ENCODE measurements around the gene HDAC1. TPM values are rescaled to one million over a fixed set of nuclear protein-coding genes. Genes with fewer than 3 reads are reported as not detected.

Gene HDAC1
- total and polyA plus RNA-seq, 11 donors, result 20.0 to 46.6 (median 29.3) TPM

- DNase-seq (no peak), ATAC-seq (no peak)
- Histone ChIP-seq H3K4me3 (no peak overlapping the region), H3K9me3 (no peaks in the 10 kb centered on the region), H3K4me1 (peaks cover 3 to 47% (median 30%) of the 10 kb centered on the region in 12 donors), H3K27me3 (no peaks in the 10 kb centered on the region), H3K27ac (no peak overlapping the region), H3K36me3 (peaks cover 0 to 3% (median 0%) of the 10 kb centered on the region in 9 donors)
- intact Hi-C loops (cut with DNase I), result no loop called here
- WGBS, 4 donors, result 65 to 76% (median 71%) methylated on average over 6 of the region's 6 CpGs
- TF ChIP-seq POLR2A (IDR thresholded peaks at IDR 0.05), result no peak
- no peak for TF ChIP-seq CTCF (IDR thresholded peaks at IDR 0.05)
Observed at GRCh38 chr1:32357614-32358013, 65.7 kb downstream of the HDAC1 start.

- Histone ChIP-seq H3K27me3 (no peaks in the 10 kb centered on the region), H3K4me3 (no peak overlapping the region), H3K27ac (no peak overlapping the region), H3K36me3 (peaks cover 0 to 7% (median 3%) of the 10 kb centered on the region in 9 donors), H3K9me3 (no peaks in the 10 kb centered on the region), H3K4me1 (peaks cover 3 to 44% (median 24%) of the 10 kb centered on the region in 12 donors)
- ATAC-seq (no peak), DNase-seq (no peak)
- intact Hi-C loops (cut with DNase I), result no loop called here
- 83 to 90% (median 88%) methylated on average over 3 of the region's 3 CpGs for WGBS, 4 donors
- TF ChIP-seq CTCF (IDR thresholded peaks at IDR 0.05) (no peak), POLR2A (IDR thresholded peaks at IDR 0.05) (no peak)
Observed at GRCh38 chr1:32358435-32358834, 66.6 kb downstream of the HDAC1 start.

GRCh38 chr1:32361308-32361673 lies 69.4 kb downstream of the HDAC1 start:
- Histone ChIP-seq H3K27ac (peak overlapping the region in 2 of 12 donors; percentile 30 to 53), H3K4me1 (peaks cover 3 to 29% (median 15%) of the 10 kb centered on the region in 12 donors), H3K36me3 (peaks cover 0 to 35% (median 28%) of the 10 kb centered on the region in 9 donors), H3K9me3 (no peaks in the 10 kb centered on the region), H3K27me3 (no peaks in the 10 kb centered on the region), H3K4me3 (peak overlapping the region in 11 of 12 donors; percentile 10 to 58 (median 48))
- 59 to 66% (median 60%) methylated on average over 33 to 35 of the region's 35 CpGs; no CpG with 5 or more reads in 1 of the 4 donors for WGBS, 4 donors
- TF ChIP-seq POLR2A (IDR thresholded peaks at IDR 0.05) (no peak), CTCF (IDR thresholded peaks at IDR 0.05) (no peak)
- ATAC-seq, result peak in 2 of 4 donors; percentile 8 to 10
- peak in 1 of 5 donors; percentile 30 for DNase-seq
- intact Hi-C loops (cut with DNase I), result no loop called here

GRCh38 chr1:32361674-32362473 lies 70.0 kb downstream of the HDAC1 start:
- Histone ChIP-seq H3K9me3 (no peaks in the 10 kb centered on the region), H3K4me1 (peaks cover 3 to 29% (median 15%) of the 10 kb centered on the region in 12 donors), H3K27ac (peak overlapping the region in 7 of 12 donors; percentile 9 to 63 (median 30)), H3K4me3 (peak overlapping the region; percentile 10 to 58 (median 48)), H3K27me3 (no peaks in the 10 kb centered on the region), H3K36me3 (peaks cover 0 to 41% (median 34%) of the 10 kb centered on the region in 9 donors)
- peak; percentile 14 to 74 (median 44) for TF ChIP-seq CTCF (IDR thresholded peaks at IDR 0.05)
- no peak for TF ChIP-seq POLR2A (IDR thresholded peaks at IDR 0.05)
- 1 to 2% (median 1%) methylated on average over 28 to 91 of the region's 91 CpGs for WGBS, 4 donors
- ATAC-seq, result peak; percentile 27 to 75 (median 74)
- peak; percentile 62 to 79 (median 66) for DNase-seq
- intact Hi-C loops (cut with DNase I), result no loop called here

All from heart left ventricle (tissue), 16 donors.